Stimulated activated CD4-positive, alpha-beta T cell treated with anti-CD3 and anti-CD28 coated beads, Interleukin-12 subunit alpha, Interleukin-12 subunit beta, amount 100 ng/mL, for 24 hours (primary cell): ENCODE data around the gene EPHB1.
A peak's percentile ranks its signal among the peaks of the same experiment; 100 is the strongest.

Source experiments
- DNase-seq, 2 experiments: peaks; one replicate each; pipeline ENCODE4 v3.0.0-alpha.2; 2020; ENCODE audit warnings: low read depth in 2 of 2

EPHB1 gene

DNA sequence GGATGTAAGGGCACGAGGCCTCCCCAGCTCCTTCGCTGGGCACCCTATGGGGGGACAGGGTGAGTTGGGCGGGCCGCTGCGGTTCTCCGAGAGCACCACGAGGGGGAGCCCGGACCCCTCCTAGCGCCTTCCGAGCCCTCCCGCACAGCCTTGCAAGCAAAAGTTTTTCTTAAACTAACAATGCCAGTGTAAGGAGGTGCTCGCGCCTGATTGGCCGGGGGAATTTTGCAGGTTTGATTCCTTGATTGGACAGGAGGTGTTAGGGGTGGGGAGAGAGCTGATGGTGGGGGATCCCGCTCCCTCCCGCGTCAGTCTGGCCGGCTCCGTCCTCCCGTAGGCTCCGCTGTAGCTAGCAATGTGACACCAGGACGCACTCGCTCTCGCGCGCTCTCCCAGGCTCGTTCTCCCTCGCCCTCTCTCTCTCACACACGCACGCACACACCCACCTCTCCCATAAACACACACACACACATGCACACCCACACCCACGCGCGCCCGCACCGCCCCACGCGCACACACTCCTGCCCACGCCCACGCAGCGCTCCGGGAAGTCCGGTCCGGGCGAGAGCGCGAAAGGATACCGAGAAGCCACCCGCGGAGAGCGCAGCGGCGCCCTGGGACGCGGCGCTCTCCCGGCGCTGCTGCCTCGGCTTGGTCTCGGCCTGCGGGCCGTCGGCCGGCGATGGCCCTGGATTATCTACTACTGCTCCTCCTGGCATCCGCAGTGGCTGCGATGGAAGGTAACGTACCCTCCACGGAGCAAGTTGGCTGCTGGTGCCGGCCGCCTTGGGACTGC lies at the start of gene EPHB1:
Gene EPHB1, plus strand, starts transcription at position 311 of the 796 bp plus-strand sequence.
- peak; percentile 32 to 61 for DNase-seq

DNA sequence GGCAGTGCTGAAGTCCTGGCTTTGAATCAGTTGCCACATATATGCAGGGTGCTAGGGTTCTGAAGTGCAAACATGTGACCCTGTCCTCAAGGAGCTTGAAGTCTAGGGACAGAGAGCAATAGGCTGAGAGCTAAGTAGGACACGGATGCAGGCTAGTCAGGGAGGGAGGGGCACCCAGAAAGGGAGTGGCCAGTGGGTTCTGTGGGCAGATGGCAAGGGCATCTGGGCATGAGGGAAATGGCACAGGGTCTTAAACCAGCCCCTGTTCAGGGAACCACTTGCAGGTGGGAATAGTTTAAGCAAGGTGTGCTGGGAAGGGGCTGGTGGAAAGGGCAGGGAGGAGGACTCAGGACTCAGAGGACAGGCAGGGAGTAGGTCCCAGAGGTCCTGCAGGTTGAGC lies 46.4 kb upstream of the EPHB1 start:
- no peak for DNase-seq

DNA sequence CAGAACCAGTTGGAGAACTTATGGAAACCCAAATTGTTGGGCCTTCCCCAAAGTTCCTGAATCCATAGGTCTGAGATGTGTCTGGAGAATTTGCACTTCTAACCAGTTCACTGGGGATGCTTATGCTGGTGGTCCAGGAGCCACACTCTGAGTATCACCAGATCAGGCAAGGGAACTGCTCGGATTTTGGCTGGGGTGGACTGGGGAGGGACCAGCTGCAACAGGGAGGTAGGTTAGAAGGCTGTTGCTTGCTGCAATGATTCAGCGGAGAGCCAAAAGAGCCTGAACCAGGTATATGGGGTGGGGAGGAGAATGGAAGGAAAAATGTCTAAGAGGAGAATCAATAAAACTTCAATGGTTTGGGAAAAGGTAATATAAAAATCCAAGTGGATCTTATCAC lies 45.9 kb upstream of the EPHB1 start:
- no peak for DNase-seq

DNA sequence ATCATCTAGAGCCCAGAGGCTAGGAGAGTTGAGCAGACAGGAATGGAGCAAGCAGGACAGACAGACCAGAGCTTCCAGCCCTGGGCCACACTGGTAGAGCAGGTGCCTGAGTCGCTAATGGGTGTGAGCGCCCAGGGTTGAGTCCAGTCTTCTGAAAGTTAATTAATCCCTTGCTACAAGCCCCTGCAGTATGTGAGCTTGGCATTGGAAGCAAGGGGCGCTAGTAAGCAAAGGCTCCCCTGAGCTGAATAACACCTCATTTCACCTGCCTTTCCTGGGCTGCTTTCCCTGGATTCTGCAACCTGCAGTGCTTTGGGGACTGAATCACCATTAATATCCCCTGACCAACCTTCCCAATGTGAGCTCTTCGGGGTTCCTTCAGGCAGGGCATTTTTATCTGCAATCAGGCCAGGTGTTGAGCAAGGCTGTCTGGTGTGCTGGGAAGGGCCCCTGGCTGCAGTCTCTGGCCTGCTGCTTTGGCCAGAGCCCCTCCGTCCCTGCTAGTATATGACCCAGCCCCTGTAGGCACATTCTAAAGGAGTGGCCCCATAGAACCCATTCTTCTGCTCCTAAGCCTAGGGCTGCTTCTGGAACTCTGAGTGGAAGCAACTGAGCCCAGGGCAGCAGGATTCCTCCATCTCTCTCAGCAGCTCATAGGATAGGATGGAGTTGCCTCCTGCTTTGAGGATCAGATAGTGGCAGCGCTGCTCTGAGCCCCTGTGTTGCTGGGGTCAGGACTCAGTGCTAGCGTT lies 45.1 kb upstream of the EPHB1 start:
- no peak for DNase-seq

DNA sequence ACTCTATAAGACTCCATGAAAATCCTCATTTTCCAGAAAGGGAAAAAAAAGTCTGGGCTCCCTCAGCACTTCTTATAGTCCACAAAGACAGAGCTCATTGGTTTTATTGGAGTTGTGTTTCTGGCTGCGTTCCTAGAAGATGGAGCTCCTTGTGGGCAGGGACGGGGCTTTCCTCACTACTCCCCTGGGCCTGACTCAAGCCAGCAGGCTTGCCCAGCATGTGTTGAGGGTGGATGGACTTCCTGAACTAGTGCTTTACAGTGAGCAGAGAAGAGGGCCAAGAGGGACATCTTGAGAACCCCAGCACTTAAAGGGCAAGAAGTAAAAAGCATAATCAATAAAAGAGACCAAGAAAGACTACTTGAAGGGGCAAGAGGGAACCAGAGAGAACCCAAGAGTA lies 43.2 kb upstream of the EPHB1 start:
- DNase-seq, result no peak

DNA sequence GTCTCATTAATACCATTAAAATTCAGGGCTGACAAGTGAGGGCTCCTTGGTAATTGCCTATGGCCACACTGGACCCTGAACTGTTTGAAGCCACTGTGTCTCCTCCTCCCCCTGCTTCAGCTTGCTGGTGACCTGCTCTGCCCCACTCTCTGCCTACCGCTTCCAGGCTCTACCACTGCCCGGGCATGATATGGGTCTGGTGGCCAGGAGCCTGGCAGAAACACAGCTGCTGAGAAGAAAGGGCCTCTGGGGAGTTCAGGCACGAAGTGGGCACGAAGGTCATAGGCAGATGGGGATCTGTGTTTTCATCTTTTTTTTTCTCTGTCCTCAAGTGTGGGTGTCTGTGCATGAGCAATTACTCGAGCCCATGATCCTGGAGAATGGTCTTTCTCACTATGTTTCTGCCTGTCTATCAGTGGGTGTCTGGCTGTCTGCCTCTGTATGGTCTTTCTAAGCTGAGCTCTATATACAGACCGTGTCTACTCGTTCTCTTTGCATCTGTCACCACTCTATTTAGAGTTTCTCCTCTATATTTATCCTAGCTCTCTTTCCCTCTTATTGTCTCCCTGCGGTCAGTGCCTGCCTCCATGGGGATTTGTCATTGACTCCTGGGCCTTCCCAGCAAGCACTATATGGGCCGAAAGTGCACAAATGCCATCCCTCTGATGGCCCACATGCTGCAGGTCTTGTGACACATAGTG lies 42.1 kb upstream of the EPHB1 start:
- DNase-seq, result no peak

DNA sequence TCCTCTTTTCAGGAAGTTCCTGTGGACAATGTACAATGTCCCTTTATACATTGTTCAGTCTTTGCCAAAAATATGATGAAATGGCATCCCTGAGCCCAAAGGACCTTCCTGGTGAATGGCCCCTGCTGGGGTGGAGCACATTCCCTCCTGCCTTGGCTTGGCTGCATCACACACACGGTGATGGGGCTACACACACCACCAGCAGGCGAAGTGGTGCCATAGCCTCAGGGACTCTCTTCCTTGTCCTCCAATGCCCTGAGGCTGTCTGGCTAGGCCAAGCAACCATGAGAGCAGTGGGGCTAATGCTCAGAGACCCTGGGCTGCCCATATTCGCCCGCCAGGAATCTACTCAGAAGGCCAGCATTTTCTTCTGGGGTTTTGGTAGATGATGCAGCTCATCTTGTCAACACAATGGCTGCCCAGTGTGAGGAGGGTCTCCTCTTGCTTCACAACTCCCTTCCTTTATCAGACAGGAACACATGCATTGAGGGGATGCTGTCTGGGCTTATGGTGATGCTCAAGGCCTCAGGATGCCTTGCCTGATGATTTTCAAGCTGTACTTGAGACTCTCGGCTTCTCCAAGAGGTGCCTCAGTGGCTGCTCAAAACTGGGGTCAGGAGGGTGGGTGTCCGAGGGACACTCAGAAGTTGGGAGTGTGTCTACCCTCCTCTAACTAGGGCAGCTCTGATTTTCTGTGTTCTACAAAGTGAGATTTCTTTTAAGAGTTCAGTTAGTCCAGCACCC lies 40.9 kb upstream of the EPHB1 start:
- DNase-seq, result no peak

DNA sequence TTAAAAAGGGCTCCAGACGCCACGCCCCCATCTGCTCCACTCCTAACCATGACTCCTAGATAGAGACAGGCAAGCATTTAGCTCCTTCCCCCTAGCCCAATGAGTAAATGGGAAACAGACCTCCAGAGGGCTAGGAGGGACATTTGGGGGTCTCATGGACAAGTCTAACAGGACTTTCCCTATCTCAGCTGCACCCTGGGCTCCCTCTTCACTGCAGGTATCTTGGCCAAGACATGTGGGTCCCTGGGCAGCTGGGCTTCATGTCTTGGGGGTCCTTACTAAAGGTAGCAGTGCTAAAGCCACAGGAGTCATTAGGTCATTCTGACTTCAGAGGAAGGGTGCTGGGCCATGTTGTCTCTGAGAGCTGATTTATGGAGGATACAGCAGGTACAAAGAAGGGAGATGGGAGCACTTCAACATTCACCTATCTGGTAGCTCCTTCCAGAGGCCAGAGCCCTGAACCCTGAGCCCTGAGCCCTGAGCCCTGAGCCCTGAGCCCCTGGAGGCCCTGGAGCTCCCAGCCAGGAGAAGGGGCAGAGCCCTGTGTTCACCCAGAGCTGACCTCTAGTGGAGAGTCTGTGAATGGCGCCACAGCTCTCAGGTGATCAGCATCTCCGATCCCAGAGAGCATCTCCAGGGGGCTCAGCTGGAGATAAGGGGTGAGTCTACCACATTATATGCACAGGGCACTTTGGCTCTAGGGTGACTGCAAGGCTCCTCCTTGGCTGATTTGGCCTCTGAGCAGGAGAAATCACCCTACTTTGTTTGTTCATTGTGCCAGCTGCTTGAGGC lies 40.1 kb upstream of the EPHB1 start:
- DNase-seq, result peak in 1 of 2 experiments; percentile 36

DNA sequence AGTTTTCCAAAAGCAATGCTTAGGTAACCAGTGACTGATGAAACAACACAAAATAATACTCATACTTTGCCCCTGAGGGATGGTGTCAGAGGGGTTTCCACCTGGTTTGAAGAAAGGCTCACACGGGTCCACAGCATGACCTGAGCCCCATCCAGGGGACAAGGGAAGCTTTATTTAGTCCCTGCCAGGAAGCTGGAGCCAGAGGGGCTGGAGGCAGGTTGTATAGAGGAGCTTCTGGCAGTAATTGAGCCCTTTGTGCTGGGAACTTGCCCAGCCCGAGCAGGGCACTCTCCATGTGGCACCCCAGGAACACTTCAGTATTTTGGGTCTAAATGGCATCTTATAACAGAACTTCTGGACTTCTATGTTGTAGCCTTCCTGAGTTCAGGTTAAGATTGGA lies 39.2 kb upstream of the EPHB1 start:
- no peak for DNase-seq

DNA sequence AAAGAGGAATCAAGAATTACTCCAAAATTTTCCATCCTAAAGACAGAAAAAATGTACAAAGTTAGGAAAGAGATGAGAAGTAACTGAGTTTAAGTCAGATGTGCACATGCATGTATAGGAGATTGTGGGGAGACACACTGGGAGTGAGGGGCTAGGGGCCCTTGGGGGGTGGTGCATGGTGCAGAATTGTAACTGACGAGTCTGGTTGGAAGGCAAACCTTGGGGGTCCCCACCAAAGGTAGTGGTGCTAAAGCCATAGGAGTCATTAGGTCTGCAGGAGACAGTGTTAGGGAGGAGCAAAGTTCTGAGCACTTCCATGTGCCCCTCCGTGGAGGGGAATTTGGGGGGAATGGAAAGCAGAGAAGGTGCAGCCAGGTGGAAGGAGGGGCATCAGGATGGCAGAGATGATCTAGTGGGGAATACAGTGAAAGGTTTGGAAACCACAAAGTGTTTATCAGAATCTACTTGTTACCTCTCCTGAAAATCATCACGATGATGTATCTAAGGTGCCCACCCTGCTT lies 37.5 kb upstream of the EPHB1 start:
- DNase-seq, result no peak

DNA sequence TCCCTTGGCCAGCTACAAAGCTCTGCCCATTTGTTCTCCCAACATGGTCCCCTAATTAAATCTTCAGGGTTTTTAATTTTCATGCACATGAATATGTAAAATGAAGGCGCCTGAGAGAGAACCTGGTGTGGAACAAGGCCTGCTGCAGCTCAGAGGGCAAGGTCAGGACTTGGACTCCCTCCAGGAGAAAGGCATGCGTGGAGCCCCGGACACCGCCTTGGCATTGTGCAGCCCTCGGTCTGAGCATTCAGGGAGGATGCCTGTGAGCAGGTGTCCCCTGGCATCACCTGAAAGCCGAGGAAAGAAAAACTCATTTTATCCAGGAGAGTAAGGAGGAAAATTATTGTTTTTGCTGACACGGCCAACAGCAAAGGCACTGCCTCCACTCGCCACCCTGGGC lies 33.8 kb upstream of the EPHB1 start:
- DNase-seq, result no peak

DNA sequence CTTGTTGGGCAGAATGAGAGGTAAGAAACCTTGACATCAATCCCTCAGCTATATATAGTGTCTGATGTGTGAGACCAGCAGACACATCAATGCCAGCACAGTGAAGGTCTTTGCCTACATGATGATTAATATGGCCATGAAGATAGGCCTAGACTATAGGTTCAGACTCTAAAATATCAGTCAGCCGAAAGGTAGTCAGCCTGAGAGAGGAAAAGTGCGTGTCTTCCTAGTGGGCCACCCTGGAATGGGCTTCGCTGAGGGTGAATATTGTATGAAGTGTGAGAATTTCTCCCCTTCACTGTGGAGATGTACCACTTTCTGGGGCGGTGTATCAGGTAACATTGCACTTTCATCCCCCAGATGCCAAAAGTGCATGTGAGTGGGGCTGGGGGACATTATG lies 33.0 kb upstream of the EPHB1 start:
- DNase-seq, result no peak

DNA sequence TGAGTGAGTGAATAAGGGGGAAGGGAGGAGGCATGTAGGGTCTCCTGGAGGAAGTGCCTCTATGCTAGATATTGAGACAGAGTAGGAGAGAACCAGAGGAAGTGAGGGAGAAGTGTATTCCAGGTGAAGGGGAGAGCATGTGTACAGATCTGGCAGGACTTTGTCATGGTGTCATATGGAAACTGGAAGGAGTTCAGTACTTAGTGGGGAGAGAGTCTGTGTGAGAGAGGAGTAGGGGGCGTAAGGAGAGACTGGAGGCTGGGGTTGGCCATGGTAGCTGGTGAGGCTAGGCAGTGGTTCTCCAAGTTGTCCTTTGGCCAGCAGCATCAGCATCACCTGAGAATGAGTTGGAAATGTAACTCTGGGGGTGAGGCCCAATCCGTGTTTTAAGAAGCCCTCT lies 29.6 kb upstream of the EPHB1 start:
- no peak for DNase-seq

DNA sequence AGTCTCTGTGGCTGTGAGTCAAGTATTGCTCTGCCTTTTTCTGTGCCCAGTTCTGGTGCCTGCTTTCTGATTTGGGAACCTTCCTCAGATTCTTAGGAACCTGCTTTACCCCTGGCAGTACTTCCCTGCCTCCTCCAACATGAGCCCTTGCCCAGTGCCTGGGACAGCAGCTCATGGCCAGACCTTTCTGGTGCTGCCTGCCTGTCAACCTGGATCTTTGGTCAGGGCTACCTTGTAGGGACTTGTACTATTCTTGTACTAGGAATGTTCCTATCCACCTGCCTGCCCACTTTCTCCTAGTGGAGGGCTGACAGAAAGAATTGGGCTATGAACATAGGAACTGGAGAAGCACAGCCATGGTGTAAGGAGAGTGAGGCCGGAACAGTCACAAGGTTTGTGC lies 28.8 kb upstream of the EPHB1 start:
- DNase-seq, result no peak

DNA sequence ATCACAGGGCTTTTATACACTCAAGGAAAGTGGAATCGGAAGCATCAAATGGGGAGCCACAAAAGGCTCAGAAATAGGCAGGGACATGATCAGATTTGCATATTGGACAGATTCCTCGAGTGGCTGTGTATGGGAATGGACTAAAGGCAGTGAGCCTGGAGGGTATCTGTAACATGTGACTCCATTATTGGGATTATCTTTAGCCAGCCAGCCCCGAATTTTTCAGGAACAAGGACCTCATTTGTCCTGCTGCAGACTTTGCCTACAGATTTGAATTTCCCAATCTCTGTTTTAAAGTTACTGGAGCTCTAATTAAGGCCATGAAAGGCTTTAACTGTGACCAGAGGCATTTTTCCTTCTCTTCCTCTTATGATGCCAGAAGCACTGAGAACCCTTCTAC lies 26.9 kb upstream of the EPHB1 start:
- no peak for DNase-seq

DNA sequence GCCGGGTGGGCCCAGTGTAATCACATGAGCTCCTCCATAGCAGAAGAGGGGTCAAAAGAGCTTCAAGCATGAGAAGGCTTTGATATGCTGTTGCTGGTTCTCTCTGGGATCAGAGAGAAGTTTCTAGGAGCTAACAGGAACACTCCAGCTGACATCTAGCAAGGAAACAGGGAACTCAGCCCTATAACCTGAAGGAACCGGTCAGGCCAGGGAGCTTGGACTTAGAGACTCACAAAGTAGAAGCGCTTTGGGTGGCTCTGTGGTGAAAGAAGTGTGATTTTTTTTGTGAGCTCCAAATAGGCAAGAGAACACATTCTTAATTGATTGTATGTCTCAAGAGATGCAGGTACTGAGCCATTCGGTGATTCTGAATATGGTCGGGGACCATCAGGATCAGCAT lies 26.2 kb upstream of the EPHB1 start:
- no peak for DNase-seq

DNA sequence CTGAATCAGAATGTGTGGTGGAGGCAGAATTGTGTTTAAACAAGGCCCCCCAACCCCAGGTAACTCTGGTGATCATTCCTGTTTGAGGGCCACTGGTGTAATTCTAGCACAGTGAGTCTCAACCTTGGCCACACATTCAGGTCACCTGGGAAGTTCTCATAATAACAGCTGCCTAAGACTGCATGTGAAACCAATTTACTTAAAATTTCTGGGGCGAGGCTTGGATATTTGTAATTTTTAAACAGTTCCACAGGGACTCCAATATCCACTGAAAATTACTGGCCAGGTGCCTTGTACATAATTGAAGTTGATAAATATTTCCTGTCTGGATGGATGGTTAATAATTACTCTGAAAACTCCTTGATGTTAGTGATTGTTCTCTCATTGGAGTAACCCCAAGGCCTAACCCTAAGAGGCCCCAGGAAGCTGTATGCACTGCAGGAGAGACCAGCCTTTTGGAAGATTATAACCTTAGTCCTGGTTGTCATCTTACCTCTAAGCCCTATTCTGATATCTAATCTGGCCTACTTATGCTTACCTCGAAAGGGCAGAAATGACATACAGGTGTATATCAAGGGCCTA lies 25.7 kb upstream of the EPHB1 start:
- no peak for DNase-seq

DNA sequence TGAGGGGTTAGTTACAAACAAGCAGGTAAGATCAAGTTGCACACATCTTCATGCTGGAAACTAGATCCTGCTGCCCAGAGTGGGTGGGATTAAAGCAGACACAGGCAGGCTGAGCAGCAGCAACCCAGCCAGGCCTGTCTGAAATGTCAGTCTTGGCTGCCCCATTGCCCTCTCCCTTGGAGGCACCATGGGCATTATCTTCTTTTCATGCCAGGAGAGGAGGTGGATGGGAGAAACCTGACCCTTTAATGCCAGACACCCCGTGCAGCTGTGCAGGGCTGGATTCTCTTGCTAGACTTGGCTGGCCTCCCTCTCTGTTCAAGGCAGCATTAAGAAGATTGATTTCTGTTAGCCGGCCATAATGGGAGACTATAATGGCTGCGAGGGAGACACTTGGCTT lies 23.0 kb upstream of the EPHB1 start:
- DNase-seq, result no peak

DNA sequence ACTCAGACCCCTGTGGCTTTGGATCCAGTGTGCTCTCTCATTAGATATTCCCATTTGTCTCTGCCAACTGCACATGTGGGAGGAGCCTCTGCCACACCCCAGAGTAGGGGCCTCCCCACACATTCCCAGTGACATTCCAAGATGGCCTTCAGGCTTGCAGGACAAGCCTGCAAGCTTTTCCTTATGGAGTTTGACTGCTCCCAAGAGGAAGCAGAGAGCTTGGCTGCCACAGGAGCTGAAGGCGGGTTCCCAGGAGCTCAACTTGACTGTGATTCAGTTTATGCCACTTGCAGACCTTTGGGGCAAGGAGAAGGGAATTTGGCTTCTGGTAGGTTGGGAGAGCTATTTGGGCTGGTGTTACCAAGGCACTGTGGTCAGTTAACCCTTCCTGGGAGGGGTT lies 22.5 kb upstream of the EPHB1 start:
- DNase-seq, result no peak

DNA sequence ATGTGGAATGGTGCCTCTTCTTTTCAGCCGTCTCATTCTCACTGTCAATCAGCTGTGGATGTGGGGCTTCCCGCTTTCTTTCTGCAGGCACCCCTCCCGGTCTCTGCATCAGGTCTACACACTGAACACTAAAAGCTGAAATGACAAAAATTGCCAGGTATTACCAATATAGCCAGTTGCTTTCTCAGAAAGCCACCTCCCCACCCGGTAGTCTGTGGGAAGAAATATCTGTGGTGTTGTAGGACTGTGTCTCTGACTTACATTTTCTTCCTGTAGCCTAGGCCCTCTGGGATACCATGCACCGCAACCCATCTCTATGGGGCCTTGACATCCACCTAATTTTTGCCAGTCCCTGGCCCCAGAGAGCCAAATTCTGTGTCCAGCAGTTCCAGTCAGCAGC lies 19.2 kb upstream of the EPHB1 start:
- no peak for DNase-seq

DNA sequence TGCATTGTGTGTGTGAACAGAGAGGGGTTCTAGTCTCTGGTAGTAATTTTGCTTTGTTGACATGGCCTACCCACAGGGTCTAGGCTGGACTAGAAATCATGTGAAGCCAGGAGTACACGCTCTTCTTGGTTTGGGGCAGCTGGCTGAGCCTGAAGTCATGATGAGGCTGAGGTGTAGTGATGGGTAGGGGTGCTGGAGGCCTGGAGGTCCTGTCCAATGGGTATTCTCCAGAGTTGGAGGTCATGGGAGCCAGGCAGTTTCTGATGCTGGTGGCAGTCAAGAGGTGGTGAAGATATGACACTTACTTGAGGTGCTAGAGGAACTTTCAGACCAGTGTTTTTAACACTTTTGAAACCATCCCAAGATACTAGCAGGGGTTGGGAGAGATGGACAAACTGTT lies 18.5 kb upstream of the EPHB1 start:
- no peak for DNase-seq
